ENCODE results near the gene RPL7A.

RPL7A gene

DNA sequence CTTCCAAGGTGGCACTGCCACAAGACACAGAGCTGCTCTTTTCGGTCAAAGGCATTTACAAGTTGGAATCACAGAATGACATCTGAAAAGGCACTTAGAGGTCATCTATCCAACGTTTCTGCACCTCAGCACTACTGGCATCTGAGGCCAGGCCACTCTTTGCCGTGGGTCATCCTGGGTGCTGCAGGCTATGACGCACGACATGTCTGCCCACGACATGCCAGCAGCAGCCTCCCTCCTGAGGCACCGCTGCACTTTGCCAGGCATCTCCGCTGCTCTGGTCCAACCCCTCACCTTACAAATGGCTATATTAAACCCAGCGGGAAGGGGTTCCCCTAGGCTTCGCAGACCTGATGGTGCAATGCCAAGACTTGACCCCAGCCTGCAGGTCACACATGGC lies 19.8 kb downstream of the RPL7A start:
- no peak overlapping the region for H3K4me3 ChIP-seq (ENCODE audit: low read depth, low read length)
- TF ChIP-seq, protein P1, sequence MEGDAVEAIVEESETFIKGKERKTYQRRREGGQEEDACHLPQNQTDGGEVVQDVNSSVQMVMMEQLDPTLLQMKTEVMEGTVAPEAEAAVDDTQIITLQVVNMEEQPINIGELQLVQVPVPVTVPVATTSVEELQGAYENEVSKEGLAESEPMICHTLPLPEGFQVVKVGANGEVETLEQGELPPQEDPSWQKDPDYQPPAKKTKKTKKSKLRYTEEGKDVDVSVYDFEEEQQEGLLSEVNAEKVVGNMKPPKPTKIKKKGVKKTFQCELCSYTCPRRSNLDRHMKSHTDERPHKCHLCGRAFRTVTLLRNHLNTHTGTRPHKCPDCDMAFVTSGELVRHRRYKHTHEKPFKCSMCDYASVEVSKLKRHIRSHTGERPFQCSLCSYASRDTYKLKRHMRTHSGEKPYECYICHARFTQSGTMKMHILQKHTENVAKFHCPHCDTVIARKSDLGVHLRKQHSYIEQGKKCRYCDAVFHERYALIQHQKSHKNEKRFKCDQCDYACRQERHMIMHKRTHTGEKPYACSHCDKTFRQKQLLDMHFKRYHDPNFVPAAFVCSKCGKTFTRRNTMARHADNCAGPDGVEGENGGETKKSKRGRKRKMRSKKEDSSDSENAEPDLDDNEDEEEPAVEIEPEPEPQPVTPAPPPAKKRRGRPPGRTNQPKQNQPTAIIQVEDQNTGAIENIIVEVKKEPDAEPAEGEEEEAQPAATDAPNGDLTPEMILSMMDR (IDR thresholded peaks at IDR 0.05; ENCODE audit: low read depth, low read length, missing control alignments): no peak
- DNase-seq (ENCODE audit: low read depth): no peak
- in situ Hi-C loops (cut with HindIII; ENCODE audit: low sequenced_read_pairs): no loop called here

DNA sequence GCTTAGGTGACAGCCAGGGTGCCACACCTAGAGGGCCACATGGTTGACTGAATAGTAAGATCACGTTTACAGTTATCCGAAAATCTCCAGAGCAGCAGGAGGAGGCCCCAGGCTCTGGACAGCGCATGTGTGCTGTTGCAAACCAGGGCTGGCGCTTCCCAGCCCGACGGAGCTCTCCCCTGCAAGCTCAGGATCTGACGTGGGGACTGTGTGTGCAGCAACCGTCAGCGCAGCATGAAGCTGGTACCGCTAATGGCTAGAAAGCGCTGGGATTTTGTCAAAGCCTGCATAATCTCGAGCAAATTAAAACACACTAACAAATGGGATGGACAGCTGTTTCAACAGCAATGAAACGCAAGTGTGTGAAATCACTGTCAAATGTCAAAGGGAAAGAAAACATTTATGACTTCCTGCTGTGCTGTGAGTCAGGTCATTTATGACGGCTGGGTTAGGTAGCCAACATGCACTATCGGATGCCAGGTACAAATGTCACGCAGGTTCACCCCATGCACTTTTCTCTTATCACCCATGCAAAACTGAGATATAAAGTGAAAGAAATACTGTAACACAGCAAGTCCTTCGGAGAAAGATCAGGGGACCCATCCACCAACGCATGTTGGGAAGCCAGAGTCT lies 20.3 kb downstream of the RPL7A start:
- in situ Hi-C loops (cut with HindIII; ENCODE audit: low sequenced_read_pairs): no loop called here
- H3K4me3 ChIP-seq (ENCODE audit: low read depth, low read length): no peak overlapping the region
- TF ChIP-seq, protein P1 (IDR thresholded peaks at IDR 0.05; ENCODE audit: low read depth, low read length, missing control alignments): no peak
- no peak for DNase-seq (ENCODE audit: low read depth)

DNA sequence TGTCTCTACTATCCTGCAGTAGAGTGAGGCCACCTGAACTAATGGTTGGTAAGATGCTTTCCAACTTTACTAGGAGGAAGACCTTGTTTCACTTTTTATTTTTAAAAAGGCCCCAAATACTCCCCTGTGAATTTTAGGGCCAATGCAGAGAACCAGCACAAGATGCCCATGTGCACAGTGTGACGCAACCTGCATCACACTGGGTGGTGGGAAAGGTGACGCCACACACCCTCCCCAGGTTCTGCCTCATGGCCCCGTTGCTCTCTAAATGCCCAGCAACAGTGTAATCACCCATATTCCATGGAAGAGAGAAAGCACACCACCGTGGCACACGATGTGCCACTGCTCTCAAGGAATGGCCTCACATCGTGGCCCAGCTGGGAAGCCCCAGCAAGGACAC lies 21.4 kb downstream of the RPL7A start:
- in situ Hi-C loops (cut with HindIII; ENCODE audit: low sequenced_read_pairs): no loop called here
- H3K4me3 ChIP-seq (ENCODE audit: low read depth, low read length): no peak overlapping the region
- TF ChIP-seq, protein P1 (IDR thresholded peaks at IDR 0.05; ENCODE audit: low read depth, low read length, missing control alignments): no peak
- no peak for DNase-seq (ENCODE audit: low read depth)

DNA sequence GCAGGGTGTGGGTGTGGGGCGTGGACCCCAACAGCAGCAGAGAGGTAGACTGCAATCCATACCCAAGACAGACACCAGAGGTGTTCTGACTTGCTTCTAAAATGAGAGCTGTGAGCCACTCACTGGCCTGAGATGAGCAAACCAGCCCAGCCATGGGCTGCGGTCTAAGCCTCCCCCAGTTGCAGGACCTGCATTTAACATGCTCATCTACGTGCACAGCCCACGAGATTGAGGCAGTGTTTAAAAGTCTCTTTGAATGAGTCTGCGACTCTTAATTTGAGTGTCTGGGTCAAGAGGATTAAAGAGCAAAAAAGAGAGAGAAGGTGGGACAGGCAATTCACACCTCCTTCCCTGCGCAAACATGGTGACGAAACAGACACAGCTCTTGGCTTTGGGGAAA lies 21.9 kb downstream of the RPL7A start:
- no peak overlapping the region for H3K4me3 ChIP-seq (ENCODE audit: low read depth, low read length)
- no peak for DNase-seq (ENCODE audit: low read depth)
- TF ChIP-seq, protein P1 (IDR thresholded peaks at IDR 0.05; ENCODE audit: low read depth, low read length, missing control alignments): no peak
- in situ Hi-C loops (cut with HindIII; ENCODE audit: low sequenced_read_pairs): loop anchor here (5.0 kb wide), 1 partner anchor 47 kb away; the partner anchor contains the start of gene REXO4

DNA sequence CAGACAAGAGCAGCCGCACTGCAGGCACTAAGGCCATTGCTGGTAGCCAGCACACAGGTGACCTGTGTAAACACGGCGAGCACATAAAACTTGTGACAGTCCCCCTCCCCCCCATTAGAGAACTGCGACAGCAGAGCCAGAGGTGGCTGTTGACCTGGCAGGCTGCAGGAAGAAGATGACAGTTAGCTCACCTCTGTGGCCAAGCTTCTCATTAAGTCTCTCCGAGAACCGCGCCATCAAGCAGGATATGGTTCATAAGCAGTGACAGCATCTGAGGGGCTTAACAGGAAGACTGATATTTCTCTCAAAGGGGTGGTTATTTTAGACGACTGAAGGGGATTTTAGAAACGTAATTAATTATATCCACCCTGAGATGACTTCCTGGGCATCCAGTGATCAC lies 22.7 kb downstream of the RPL7A start:
- in situ Hi-C loops (cut with HindIII; ENCODE audit: low sequenced_read_pairs): loop anchor here (5.0 kb wide), 1 partner anchor 47 kb away; the partner anchor contains the start of gene REXO4
- no peak for DNase-seq (ENCODE audit: low read depth)
- TF ChIP-seq, protein P1 (IDR thresholded peaks at IDR 0.05; ENCODE audit: low read depth, low read length, missing control alignments): no peak
- H3K4me3 ChIP-seq (ENCODE audit: low read depth, low read length): no peak overlapping the region

DNA sequence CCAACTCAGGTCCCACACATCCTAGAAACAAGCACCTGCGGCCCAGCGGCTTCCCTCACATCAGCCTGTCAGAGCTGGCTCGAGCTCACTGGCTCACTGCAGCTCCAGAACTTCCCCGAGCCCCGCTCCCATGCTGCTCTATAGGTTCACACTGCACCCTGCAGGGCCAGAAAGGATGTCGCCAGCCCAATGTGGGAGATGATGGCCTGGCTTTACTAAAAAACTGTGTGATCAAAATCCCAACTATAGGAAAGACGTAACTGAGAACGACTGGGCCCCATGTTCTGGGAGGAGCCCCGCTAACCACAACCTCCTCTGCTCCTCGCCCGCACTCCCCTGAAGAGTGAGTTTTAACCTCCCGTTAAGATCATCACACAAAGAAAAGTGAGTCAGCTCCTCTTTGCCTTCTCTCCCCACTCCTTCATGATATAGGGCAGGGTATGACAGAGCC lies 23.3 kb downstream of the RPL7A start:
- TF ChIP-seq, protein P1 (IDR thresholded peaks at IDR 0.05; ENCODE audit: low read depth, low read length, missing control alignments): no peak
- H3K4me3 ChIP-seq (ENCODE audit: low read depth, low read length): no peak overlapping the region
- in situ Hi-C loops (cut with HindIII; ENCODE audit: low sequenced_read_pairs): loop anchor here (5.0 kb wide), 1 partner anchor 46 kb away; the partner anchor contains the start of gene REXO4
- no peak for DNase-seq (ENCODE audit: low read depth)
